Fibroblast of lung (primary cell): ENCODE results near the gene CFI. TPM values are rescaled to one million over a fixed set of nuclear protein-coding genes. Genes with fewer than 3 reads are reported as not detected.

ENCODE experiments used
- DNase-seq, 2 donors: peaks; one replicate each; pipeline versions ENCODE4 v3.0.0 to v3.0.0-alpha.2; 2010; ENCODE audit warnings: low read depth in 2 of 2
- H2AFZ ChIP-seq: 2 replicates; pipeline ENCODE4 v1.5.1; 2012; ENCODE audit warnings: low read length, control low read depth, inconsistent platforms
- H3K27ac ChIP-seq: 2 replicates; pipeline ENCODE4 v1.5.1; 2011; ENCODE audit warnings: low read length, control low read depth; ENCODE audit not compliant: insufficient read depth
- H3K27me3 ChIP-seq: 2 replicates; pipeline ENCODE4 v1.5.1; 2011; ENCODE audit warnings: mild to moderate bottlenecking, low read length; ENCODE audit not compliant: control insufficient read depth, insufficient read depth
- H3K36me3 ChIP-seq: 2 replicates; pipeline ENCODE4 v1.5.1; 2011; ENCODE audit warnings: low read length; ENCODE audit not compliant: control insufficient read depth, insufficient read depth
- H3K4me1 ChIP-seq: 2 replicates; pipeline ENCODE4 v1.5.1; 2011; ENCODE audit warnings: low read length; ENCODE audit not compliant: control insufficient read depth, insufficient read depth; ENCODE audit errors: extremely low read depth
- H3K4me2 ChIP-seq: 2 replicates; pipeline ENCODE4 v1.5.1; 2011; ENCODE audit warnings: low read length, control low read depth; ENCODE audit not compliant: insufficient read depth; ENCODE audit errors: extremely low read depth
- H3K4me3 ChIP-seq, 4 experiments: fragments of 200-600 bp in 1 of 4; sonication (generic) in 1 of 4; replicated peaks in 1 of 4; 2 replicates each; pipeline ENCODE4 v1.5.1; 2011 to 2016; ENCODE audit warnings: low read length in 4 of 4, low read depth in 3 of 4, mild to moderate bottlenecking in 3 of 4, control low read depth in 2 of 4, inconsistent platforms in 1 of 4, mixed read lengths in 1 of 4; ENCODE audit not compliant: insufficient read depth in 1 of 4; ENCODE audit errors: control extremely low read depth in 1 of 4
- H3K79me2 ChIP-seq: 2 replicates; pipeline ENCODE4 v1.5.1; 2012; ENCODE audit warnings: mild to moderate bottlenecking, low read length, inconsistent platforms; ENCODE audit not compliant: control insufficient read depth, insufficient read depth
- H3K9ac ChIP-seq: 2 replicates; pipeline ENCODE4 v1.5.1; 2011; ENCODE audit warnings: mild to moderate bottlenecking, low read length, control low read depth; ENCODE audit not compliant: insufficient read depth
- H3K9me3 ChIP-seq: 2 replicates; pipeline ENCODE4 v1.5.1; 2012; ENCODE audit warnings: low read depth, low read length; ENCODE audit not compliant: control insufficient read depth, insufficient read depth
- H4K20me1 ChIP-seq: 2 replicates; pipeline ENCODE4 v1.5.1; 2011; ENCODE audit warnings: low read length; ENCODE audit not compliant: control insufficient read depth, insufficient read depth; ENCODE audit errors: extremely low read depth
- CTCF ChIP-seq, 2 donors: IDR thresholded peaks in 1 of 2; conservative IDR thresholded peaks in 1 of 2; 1 replicate in 1 of 2; 2 replicates in 1 of 2; pipeline ENCODE4 v1.5.1; 2011 to 2012; ENCODE audit warnings: low read length in 2 of 2, control low read depth in 1 of 2, inconsistent platforms in 1 of 2, low read depth in 1 of 2, mild to moderate bottlenecking in 1 of 2
- EZH2 ChIP-seq: IDR thresholded peaks from 2 replicates; pipeline ENCODE4 v1.5.1; 2012; ENCODE audit warnings: low read length, control low read depth, mild to moderate bottlenecking; ENCODE audit errors: missing control alignments
- polyA plus RNA-seq, 2 donors: library from polyadenylated mRNA; depleted of rRNA in 1 of 2; stranded (reverse) in 1 of 2; unstranded in 1 of 2; fragments of >200 nt; gene quantifications; 2 replicates each; pipeline ENCODE4 v1.2.1, GENCODE V29; 2011 to 2012; ENCODE audit warnings: missing spikeins in 1 of 2
- total RNA-seq: library from RNA; depleted of rRNA; stranded (reverse); fragments of >200 nt; gene quantifications from 2 replicates; pipeline ENCODE4 v1.2.1, GENCODE V29; 2014

CFI gene
- total and polyA plus RNA-seq, 2 donors (not counting 1 experiment from before 2014, with no cell fraction given), result 10.2 to 18.2 TPM

GRCh38 chr4:109803924-109804571 is 2.2 kb upstream of the CFI start:
- peak; percentile 45 to 67 for DNase-seq

GRCh38 chr4:109801099-109801789 is 555 bp downstream of the CFI start:
- Histone ChIP-seq H3K9ac (no peak overlapping the region), H3K79me2 (no peaks in the 10 kb centered on the region), H3K4me1 (no peaks in the 10 kb centered on the region), H3K36me3 (no peaks in the 10 kb centered on the region), H3K4me2 (no peak overlapping the region), H4K20me1 (no peaks in the 10 kb centered on the region), H2AFZ (no peak overlapping the region), H3K9me3 (no peaks in the 10 kb centered on the region), H3K27me3 (peaks cover 2% of the 10 kb centered on the region), H3K4me3 (peak overlapping the region in 1 of 4 experiments; percentile 1), H3K27ac (no peak overlapping the region)
- DNase-seq, result no peak
- no peak for TF ChIP-seq CTCF (conservative IDR thresholded peaks at IDR 0.05 in 1 of 2, IDR thresholded peaks at IDR 0.05 in 1 of 2; ENCODE audit: low read depth in 1 of 2, low read length in 2 of 2)
- TF ChIP-seq EZH2, result no peak

More at GRCh38 chr4:109803924-109804571, 2.2 kb upstream of the CFI start:
- TF ChIP-seq EZH2, result no peak
- TF ChIP-seq CTCF (conservative IDR thresholded peaks at IDR 0.05 in 1 of 2, IDR thresholded peaks at IDR 0.05 in 1 of 2; ENCODE audit: low read depth in 1 of 2, low read length in 2 of 2), result peak in 1 of 2 donors; percentile 25
- H3K79me2 ChIP-seq, result no peaks in the 10 kb centered on the region
- H3K9me3 ChIP-seq, result no peaks in the 10 kb centered on the region
- H3K4me1 ChIP-seq, result no peaks in the 10 kb centered on the region
- H3K4me3 ChIP-seq, result no peak overlapping the region
- H3K36me3 ChIP-seq, result no peaks in the 10 kb centered on the region
- H3K27me3 ChIP-seq, result peaks cover 1% of the 10 kb centered on the region
- no peaks in the 10 kb centered on the region for H4K20me1 ChIP-seq
- H3K4me2 ChIP-seq, result no peak overlapping the region
- no peak overlapping the region for H3K27ac ChIP-seq
- H2AFZ ChIP-seq, result no peak overlapping the region
- H3K9ac ChIP-seq, result no peak overlapping the region

GRCh38 chr4:109798866-109799265 is 2.9 kb downstream of the CFI start:
- peaks cover 2% of the 10 kb centered on the region for H3K27me3 ChIP-seq
- TF ChIP-seq EZH2 (no peak), CTCF (conservative IDR thresholded peaks at IDR 0.05 in 1 of 2, IDR thresholded peaks at IDR 0.05 in 1 of 2; ENCODE audit: low read depth in 1 of 2, low read length in 2 of 2) (no peak)
- H4K20me1 ChIP-seq, result no peaks in the 10 kb centered on the region
- no peak overlapping the region for H3K4me2 ChIP-seq
- H3K9ac ChIP-seq, result no peak overlapping the region
- H3K4me3 ChIP-seq, result no peak overlapping the region
- H3K36me3 ChIP-seq, result no peaks in the 10 kb centered on the region
- H3K4me1 ChIP-seq, result no peaks in the 10 kb centered on the region
- no peaks in the 10 kb centered on the region for H3K9me3 ChIP-seq
- no peak overlapping the region for H3K27ac ChIP-seq
- no peak for DNase-seq
- no peaks in the 10 kb centered on the region for H3K79me2 ChIP-seq
- no peak overlapping the region for H2AFZ ChIP-seq
